Gastroesophageal sphincter (tissue), 4 donors: Measurements from ENCODE around the gene SETDB1. TPM values are rescaled to one million over a fixed set of nuclear protein-coding genes. Genes with fewer than 3 reads are reported as not detected.

Experiments
- ATAC-seq: fragments of 150-250 bp; one replicate; pipeline ENCODE4 v1.9.1; 2016; ENCODE audit warnings: mild to moderate bottlenecking, moderate library complexity
- H3K27ac ChIP-seq, 4 donors: fragments of 200-600 bp; sonication (generic) in 3 of 4; 1 replicate in 3 of 4; 2 replicates in 1 of 4; pipeline ENCODE4 v1.5.1; 2016 to 2019
- H3K27me3 ChIP-seq: fragments of 200-600 bp; sonication (generic); one replicate; pipeline ENCODE4 v1.5.1; 2019
- H3K36me3 ChIP-seq, 2 donors: fragments of 200-600 bp; sonication (generic); one replicate each; pipeline ENCODE4 v1.5.1; 2019; ENCODE audit warnings: control low read depth in 1 of 2
- H3K4me1 ChIP-seq, 3 donors: fragments of 200-600 bp; sonication (generic); 1 replicate in 2 of 3; 2 replicates in 1 of 3; pipeline ENCODE4 v1.5.1; 2016 to 2019; ENCODE audit warnings: control low read depth in 2 of 3
- H3K4me3 ChIP-seq, 2 donors: fragments of 200-600 bp; sonication (generic); one replicate each; pipeline ENCODE4 v1.5.1; 2019; ENCODE audit warnings: mild to moderate bottlenecking in 1 of 2, moderate library complexity in 1 of 2
- H3K9me3 ChIP-seq, 3 donors: fragments of 200-600 bp; sonication (generic); one replicate each; pipeline ENCODE4 v1.5.1; 2017 to 2019; ENCODE audit warnings: control low read depth in 2 of 3
- CTCF ChIP-seq, 4 experiments: fragments of 200-600 bp in 2 of 4; fragments of 450-650 bp in 2 of 4; sonication (generic) in 1 of 4; IDR thresholded peaks; one replicate each; pipeline ENCODE4 v1.5.1; 2017 to 2019; ENCODE audit warnings: antibody characterized with exemption in 4 of 4, mild to moderate bottlenecking in 2 of 4, moderate library complexity in 2 of 4
- EP300 ChIP-seq: sonication (generic); formaldehyde crosslinking; IDR thresholded peaks from one replicate; pipeline ENCODE4 v1.6.1; 2017; ENCODE audit warnings: antibody characterized with exemption, mild to moderate bottlenecking
- POLR2A ChIP-seq, 2 donors: fragments of 450-650 bp; IDR thresholded peaks; one replicate each; pipeline ENCODE4 v1.6.1; 2017; ENCODE audit warnings: antibody characterized with exemption in 2 of 2, mild to moderate bottlenecking in 2 of 2, moderate library complexity in 1 of 2
- POLR2AphosphoS5 ChIP-seq: sonication (generic); formaldehyde crosslinking; IDR thresholded peaks from one replicate; pipeline ENCODE4 v1.6.1; 2017; ENCODE audit warnings: antibody characterized with exemption
- WGBS, 2 donors: methylation state at CpG; one replicate each; pipeline ENCODE4 v1.1.5; 2018; ENCODE audit warnings: low coverage in 1 of 2; 5-methylcytosine and 5-hydroxymethylcytosine counted together
- total RNA-seq, 4 donors: library from RNA; depleted of rRNA; stranded (reverse); fragments of >200 nt; gene quantifications; one replicate each; pipeline ENCODE4 v1.1.0, GENCODE V29; 2016

The SETDB1 gene
- total RNA-seq, 4 donors from 2014 or later = 21.9 to 32.2 (median 28.7) TPM

GRCh38 chr1:150902751-150903150 lies 23.4 kb upstream of the SETDB1 start:
- no peaks in the 10 kb centered on the region for H3K27me3 ChIP-seq
- TF ChIP-seq POLR2A (IDR thresholded peaks at IDR 0.05) (no peak), POLR2AphosphoS5 (no peak), EP300 (no peak), CTCF (IDR thresholded peaks at IDR 0.05) (no peak)
- no peaks in the 10 kb centered on the region for H3K4me1 ChIP-seq
- no peak overlapping the region for H3K4me3 ChIP-seq
- H3K9me3 ChIP-seq = no peaks in the 10 kb centered on the region
- ATAC-seq = no peak
- no peak overlapping the region for H3K27ac ChIP-seq
- H3K36me3 ChIP-seq = no peaks in the 10 kb centered on the region
- WGBS, 2 donors = 43 to 63% methylated on average over 1 of the region's 1 CpG

- no peak overlapping the region for H3K4me3 ChIP-seq
- H3K9me3 ChIP-seq = no peaks in the 10 kb centered on the region
- WGBS, 2 donors = 97 to 100% methylated on average over 2 to 6 of the region's 6 CpGs
- TF ChIP-seq POLR2A (IDR thresholded peaks at IDR 0.05) = no peak
- TF ChIP-seq CTCF (IDR thresholded peaks at IDR 0.05) = no peak
- TF ChIP-seq POLR2AphosphoS5 = no peak
- no peak for TF ChIP-seq EP300
- no peak overlapping the region for H3K27ac ChIP-seq
- no peak for ATAC-seq
- no peaks in the 10 kb centered on the region for H3K4me1 ChIP-seq
- H3K36me3 ChIP-seq = no peaks in the 10 kb centered on the region
- no peaks in the 10 kb centered on the region for H3K27me3 ChIP-seq
Observed at GRCh38 chr1:150905301-150905700, 20.9 kb upstream of the SETDB1 start.

- WGBS, 2 donors = 86% methylated on average over 1 of the region's 1 CpG; no CpG with 5 or more reads in 1 of the 2 donors
Observed at GRCh38 chr1:150906329-150906728, 19.8 kb upstream of the SETDB1 start.

GRCh38 chr1:150906813-150907212 lies 19.4 kb upstream of the SETDB1 start:
- no peak overlapping the region for H3K4me3 ChIP-seq
- no peak for ATAC-seq
- WGBS, 2 donors = 71 to 80% methylated on average over 1 to 2 of the region's 2 CpGs

More at GRCh38 chr1:150906329-150906728, 19.8 kb upstream of the SETDB1 start:
- no peak for ATAC-seq
- Histone ChIP-seq H3K36me3 (no peaks in the 10 kb centered on the region), H3K9me3 (no peaks in the 10 kb centered on the region), H3K27ac (no peak overlapping the region), H3K27me3 (no peaks in the 10 kb centered on the region), H3K4me3 (no peak overlapping the region), H3K4me1 (no peaks in the 10 kb centered on the region)
- TF ChIP-seq EP300 = no peak
- TF ChIP-seq POLR2A (IDR thresholded peaks at IDR 0.05) = no peak
- no peak for TF ChIP-seq CTCF (IDR thresholded peaks at IDR 0.05)
- TF ChIP-seq POLR2AphosphoS5 = no peak

More at GRCh38 chr1:150906813-150907212, 19.4 kb upstream of the SETDB1 start:
- Histone ChIP-seq H3K4me1 (no peaks in the 10 kb centered on the region), H3K9me3 (no peaks in the 10 kb centered on the region), H3K27me3 (no peaks in the 10 kb centered on the region), H3K27ac (no peak overlapping the region), H3K36me3 (no peaks in the 10 kb centered on the region)
- TF ChIP-seq EP300 (no peak), CTCF (IDR thresholded peaks at IDR 0.05) (no peak), POLR2AphosphoS5 (no peak), POLR2A (IDR thresholded peaks at IDR 0.05) (no peak)
